T-helper 2 cell treated with Interferon-gamma antibody and Interleukin-4, amounts not matched to agents 100 ng/mL and 5 ng/mL, for 36 hours (primary cell): ENCODE measurements around the gene NDUFV1. TPM values are rescaled to one million over a fixed set of nuclear protein-coding genes. Genes with fewer than 3 reads are reported as not detected.
"Not testable (repeated sequence)": the region's sequence is repeated elsewhere in the genome, so short reads cannot be mapped to it uniquely, and the experiment has no call there.

Experiments
- intact Hi-C: fragments of 100-400 bp; cut with micrococcal nuclease; formaldehyde crosslinking; loops from one replicate; pipeline ENCODE4 v1.15.1; 2023
- total RNA-seq: library from RNA; stranded (reverse); gene quantifications from 2 replicates; pipeline ENCODE4 v1.2.3, GENCODE V29; 2022

NDUFV1 gene
- total RNA-seq, 1 donor from 2014 or later, result 219 TPM

DNA sequence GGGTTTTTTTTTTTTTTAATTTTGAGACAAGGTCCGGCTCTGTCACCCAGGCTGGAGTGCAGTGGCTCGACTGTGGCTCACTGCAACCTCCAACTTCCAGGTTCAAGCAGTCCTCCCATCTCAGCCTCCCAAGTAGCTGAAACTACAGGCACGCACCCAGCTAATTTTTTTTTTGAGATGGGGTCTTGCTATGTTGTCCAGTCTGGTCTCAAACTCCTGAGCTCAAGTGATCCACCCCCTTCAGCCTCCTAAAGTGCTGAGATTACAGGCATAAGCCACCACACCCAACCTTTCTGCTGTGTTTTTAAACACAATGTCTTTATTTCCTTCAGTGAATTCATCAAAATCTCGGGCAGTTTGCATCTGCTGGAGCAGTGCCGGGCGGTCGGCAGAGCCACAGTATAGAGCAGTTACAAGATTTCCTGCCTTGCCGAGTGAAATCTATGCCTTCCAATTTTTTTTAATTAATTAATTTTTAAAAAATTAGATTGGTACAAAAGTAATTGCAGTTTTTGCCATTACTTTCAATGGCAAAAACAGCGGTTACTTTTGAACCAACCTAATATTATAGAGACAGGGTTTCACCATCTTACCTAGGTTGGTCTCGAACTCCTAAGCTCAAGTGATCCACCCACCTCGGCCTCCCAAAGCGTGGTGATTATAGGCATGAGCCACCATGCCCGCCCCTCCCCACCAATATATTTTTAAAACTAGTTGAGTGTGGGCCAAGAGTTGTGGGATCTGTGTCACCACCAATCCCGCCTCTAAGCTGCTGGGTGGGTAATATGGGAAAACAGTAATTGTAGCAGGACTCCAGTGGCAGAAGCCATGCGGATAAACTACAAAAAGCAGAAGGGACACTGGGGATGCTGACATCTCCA is 46.5 kb downstream of the NDUFV1 start:
- intact Hi-C loops, result no loop called here

DNA sequence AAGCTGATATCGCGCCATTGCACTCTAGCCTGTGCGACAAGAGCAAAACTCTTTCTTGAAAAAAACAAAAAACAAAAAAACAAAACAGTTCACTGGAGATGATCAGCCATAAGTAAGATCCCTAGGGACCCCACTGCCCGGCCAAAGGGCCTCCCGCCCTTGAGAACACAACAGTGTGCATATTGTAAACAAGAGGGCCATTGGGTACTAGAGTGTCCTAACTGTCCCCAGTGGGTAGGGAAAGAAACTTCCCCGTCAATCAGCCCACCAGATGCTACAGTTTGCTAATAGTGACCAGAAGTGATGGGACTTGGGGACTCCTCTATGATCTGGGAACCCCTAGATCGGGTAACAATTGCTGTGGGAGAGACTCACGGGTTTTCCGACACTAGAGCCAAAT is 47.5 kb downstream of the NDUFV1 start:
- intact Hi-C loops, result no loop called here

DNA sequence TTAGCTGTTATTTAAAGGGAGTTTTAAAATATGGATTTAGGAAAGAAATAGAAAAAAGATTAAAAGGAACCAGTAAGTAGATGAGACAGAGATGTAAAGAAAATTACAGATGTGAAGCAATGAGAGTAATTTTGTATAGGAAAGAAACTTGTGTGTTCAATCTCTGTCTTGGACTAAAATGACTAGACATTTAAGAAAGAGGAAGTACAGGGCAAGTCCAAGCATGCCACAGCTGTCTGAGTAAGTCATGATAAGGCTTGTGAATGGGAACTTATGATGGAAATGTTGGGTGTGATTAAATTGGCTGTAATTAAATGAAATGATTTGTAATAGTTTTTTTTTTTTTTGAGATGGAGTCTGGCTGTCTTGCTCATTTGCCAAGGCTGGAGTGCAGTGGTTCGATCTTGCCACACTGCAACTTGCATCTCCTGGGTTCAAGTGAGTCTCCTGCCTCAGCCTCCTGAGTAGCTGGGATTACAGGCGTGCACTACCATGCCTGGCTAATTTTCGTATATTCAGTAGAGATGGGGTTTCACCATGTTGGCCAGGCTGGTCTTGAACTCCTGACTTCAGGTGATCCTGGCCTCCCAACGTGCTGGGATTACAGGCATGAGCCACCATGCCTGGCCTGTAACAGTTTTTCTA is 49.7 kb downstream of the NDUFV1 start:
- intact Hi-C loops, result no loop called here

DNA sequence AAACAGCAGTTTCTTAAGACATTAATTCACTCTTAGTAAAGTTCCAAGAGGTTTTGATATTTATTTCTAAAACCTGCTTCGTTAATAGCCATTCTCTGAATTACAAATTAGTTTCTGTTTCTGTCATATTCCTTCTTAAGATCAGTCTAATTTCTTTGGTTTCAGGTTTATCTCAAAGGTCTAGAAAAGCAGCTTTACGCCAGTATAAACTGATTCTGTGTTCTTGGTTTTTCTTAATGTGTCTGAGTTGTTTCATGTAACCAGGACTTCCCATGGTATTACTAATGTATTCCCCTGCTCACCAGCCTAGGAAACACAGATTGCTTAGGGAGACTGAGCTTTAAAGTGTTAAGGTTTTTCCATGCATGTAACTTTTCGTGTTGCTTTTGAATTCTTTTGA is 50.6 kb downstream of the NDUFV1 start:
- intact Hi-C loops, result no loop called here

DNA sequence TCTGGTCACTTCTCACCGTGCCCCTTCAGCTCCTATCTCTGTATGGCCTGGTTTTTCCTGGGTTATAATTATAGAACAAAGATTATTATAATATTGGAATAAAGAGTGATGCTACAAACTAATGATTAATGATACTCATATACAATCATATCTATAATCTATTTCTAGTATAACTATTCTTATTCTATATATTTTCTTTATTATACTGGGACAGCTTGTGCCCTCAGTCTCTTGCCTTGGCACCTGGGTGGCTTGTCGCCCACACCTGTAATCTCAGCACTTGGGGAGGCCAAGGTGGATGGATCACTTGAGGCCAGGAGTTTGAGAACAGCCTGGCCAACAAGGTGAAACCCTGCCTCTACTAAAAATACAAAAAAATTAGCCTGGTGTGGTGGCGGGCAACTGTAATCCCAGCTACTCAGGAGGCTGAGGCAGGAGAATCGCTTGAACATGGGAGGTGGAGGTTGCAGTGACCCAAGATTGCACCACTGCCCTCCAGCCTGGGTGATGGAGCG is 53.0 kb downstream of the NDUFV1 start:
- intact Hi-C loops, result loop anchor here (1.0 kb wide), 2 partner anchors 30 to 87 kb away; partner anchors contain the start of gene NUDT8

DNA sequence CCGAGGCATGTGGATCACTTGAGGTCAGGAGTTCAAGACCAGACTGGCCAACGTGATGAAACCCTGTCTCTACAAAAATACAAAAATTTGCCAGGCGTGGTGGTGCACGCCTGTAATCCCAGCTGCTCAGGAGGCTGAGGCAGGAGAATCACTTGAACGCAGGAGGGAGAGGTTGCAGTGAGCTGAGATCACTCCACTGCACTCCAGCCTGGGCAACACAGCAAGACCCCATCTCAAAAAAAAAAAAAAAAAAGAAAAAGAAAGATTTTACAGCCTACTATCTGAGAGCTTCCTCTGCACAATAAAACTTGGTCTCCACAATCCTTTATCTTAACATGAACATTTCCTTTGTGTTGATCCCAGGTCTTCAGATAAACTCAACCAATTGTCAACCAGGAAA is 54.0 kb downstream of the NDUFV1 start:
- intact Hi-C loops, result not testable (repeated sequence)

Other genes starting within 250 kb of the NDUFV1 start
- gene CLCF1, start 233.3 kb upstream of the NDUFV1 start, total RNA-seq, result 0.39 and 0.48 TPM in 2 replicates
- 44.8 and 51.7 TPM in 2 replicates for gene RAD9A, start 214.9 kb upstream of the NDUFV1 start, total RNA-seq
- 346 and 351 TPM in 2 replicates for gene PPP1CA, start 205.1 kb upstream of the NDUFV1 start, total RNA-seq
- gene TBC1D10C, start 202.9 kb upstream of the NDUFV1 start, total RNA-seq, result 280 and 291 TPM in 2 replicates
- 0.14 and 0.86 TPM in 2 replicates for gene CARNS1, start 191.3 kb upstream of the NDUFV1 start, total RNA-seq
- gene RPS6KB2, start 178.4 kb upstream of the NDUFV1 start, total RNA-seq, result 59.8 and 64.4 TPM in 2 replicates
- 308 and 324 TPM in 2 replicates for gene PTPRCAP, start 169.3 kb upstream of the NDUFV1 start, total RNA-seq
- gene CORO1B, start 163.5 kb upstream of the NDUFV1 start, total RNA-seq, result 241 and 247 TPM in 2 replicates
- not detected in 2 replicates for gene GPR152, start 154.2 kb upstream of the NDUFV1 start, total RNA-seq
- 3.7 and 4.0 TPM in 2 replicates for gene CABP4, start 151.6 kb upstream of the NDUFV1 start, total RNA-seq
- gene TMEM134, start 137.7 kb upstream of the NDUFV1 start, total RNA-seq, result 34.3 and 40.4 TPM in 2 replicates
- 150 and 157 TPM in 2 replicates for gene AIP, start 123.9 kb upstream of the NDUFV1 start, total RNA-seq
- gene PITPNM1, start 101.6 kb upstream of the NDUFV1 start, total RNA-seq, result 80.2 and 91.6 TPM in 2 replicates
- 159 and 166 TPM in 2 replicates for gene CDK2AP2, start 98.8 kb upstream of the NDUFV1 start, total RNA-seq
- gene CABP2, start 83.5 kb upstream of the NDUFV1 start, total RNA-seq, result not detected in 2 replicates
- 278 and 289 TPM in 2 replicates for gene GSTP1, start 23.1 kb upstream of the NDUFV1 start, total RNA-seq
- 9.8 and 11.5 TPM in 2 replicates for gene NUDT8, start 23.0 kb downstream of the NDUFV1 start, total RNA-seq
- not detected in 2 replicates for gene TBX10, start 32.8 kb downstream of the NDUFV1 start, total RNA-seq
- gene ACY3, start 43.8 kb downstream of the NDUFV1 start, total RNA-seq, result 0.68 and 0.80 TPM in 2 replicates
- not detected in 2 replicates for gene ALDH3B2, start 67.7 kb downstream of the NDUFV1 start, total RNA-seq